Measurements from ENCODE around the gene NEO1. TPM values are rescaled to one million over a fixed set of nuclear protein-coding genes. Genes with fewer than 3 reads are reported as not detected.

Gene NEO1
- total RNA-seq, 4 donors from 2014 or later, result 12.7 to 30.5 (median 16.4) TPM

- TF ChIP-seq CTCF (IDR thresholded peaks at IDR 0.05; ENCODE audit: low read depth), result no peak
These were observed 267.4 kb downstream of the NEO1 start for GRCh38 chr15:73319460-73320245.

GRCh38 chr15:73320619-73321180 lies 268.4 kb downstream of the NEO1 start:
- TF ChIP-seq CTCF (IDR thresholded peaks at IDR 0.05; ENCODE audit: low read depth), result no peak

GRCh38 chr15:73321496-73322450 lies 269.5 kb downstream of the NEO1 start:
- no peak for TF ChIP-seq CTCF (IDR thresholded peaks at IDR 0.05; ENCODE audit: low read depth)

- no peak for TF ChIP-seq CTCF (IDR thresholded peaks at IDR 0.05; ENCODE audit: low read depth)
These were observed 270.6 kb downstream of the NEO1 start for GRCh38 chr15:73322665-73323373.

GRCh38 chr15:73323374-73323955 lies 271.2 kb downstream of the NEO1 start:
- TF ChIP-seq CTCF (IDR thresholded peaks at IDR 0.05; ENCODE audit: low read depth), result no peak

GRCh38 chr15:73323956-73324355 lies 271.7 kb downstream of the NEO1 start:
- TF ChIP-seq CTCF (IDR thresholded peaks at IDR 0.05; ENCODE audit: low read depth), result no peak

All from subcutaneous adipose tissue (tissue), 4 donors.